SU-DHL-6 (cell line): ENCODE data around the gene HTN3.
"Not testable (repeated sequence)": the region's sequence is repeated elsewhere in the genome, so short reads cannot be mapped to it uniquely, and the experiment has no call there.

Experiments used
- H2AFZ ChIP-seq: fragments of 200-600 bp; sonication (generic); 2 replicates; pipeline ENCODE4 v1.6.1; 2014; ENCODE audit warnings: low read depth, mild to moderate bottlenecking, moderate library complexity, mixed read lengths, antibody characterized with exemption, low read length; ENCODE audit not compliant: severe bottlenecking
- H3F3A ChIP-seq: fragments of 200-600 bp; shearing (Covaris generic); 2 replicates; pipeline ENCODE4 v1.6.0; 2016; ENCODE audit warnings: antibody characterized with exemption, mild to moderate bottlenecking; ENCODE audit not compliant: insufficient read depth
- H3K27ac ChIP-seq: fragments of 200-600 bp; sonication (generic); 2 replicates; pipeline ENCODE4 v1.5.1; 2016; ENCODE audit warnings: low read depth, mild to moderate bottlenecking, low read length, moderate library complexity, mixed read lengths
- H3K27me3 ChIP-seq: fragments of 200-600 bp; sonication (generic), shearing (Covaris generic); 2 replicates; pipeline ENCODE4 v1.6.0; 2014; ENCODE audit warnings: mild to moderate bottlenecking, low read length
- H3K36me3 ChIP-seq: fragments of 200-600 bp; sonication (generic); 2 replicates; pipeline ENCODE4 v1.6.1; 2014; ENCODE audit warnings: mild to moderate bottlenecking, low read length, mixed read lengths
- H3K4me2 ChIP-seq: fragments of 300-600, 200-600 bp; shearing (Covaris generic), sonication (generic); 2 replicates; pipeline ENCODE4 v1.6.0; 2014; ENCODE audit warnings: low read length, low read depth, mild to moderate bottlenecking; ENCODE audit not compliant: poor library complexity, severe bottlenecking
- H3K4me3 ChIP-seq: fragments of 200-600 bp; sonication (generic); 2 replicates; pipeline ENCODE4 v1.5.1; 2014; ENCODE audit warnings: antibody characterized with exemption, low read length, mild to moderate bottlenecking, mixed read lengths; ENCODE audit not compliant: insufficient read depth, poor library complexity, severe bottlenecking
- H3K79me2 ChIP-seq: fragments of 200-600 bp; sonication (generic); 2 replicates; pipeline ENCODE4 v1.6.1; 2014; ENCODE audit warnings: mild to moderate bottlenecking, low read length, moderate library complexity; ENCODE audit not compliant: insufficient read depth
- H3K9ac ChIP-seq: fragments of 200-600 bp; sonication (generic); 2 replicates; pipeline ENCODE4 v1.7.0; 2014; ENCODE audit warnings: mild to moderate bottlenecking, low read length
- H3K9me2 ChIP-seq: fragments of 200-600 bp; sonication (generic); replicated peaks from 2 replicates; pipeline ENCODE4 v1.6.1; 2014; ENCODE audit warnings: low read length; ENCODE audit not compliant: insufficient read depth
- H3K9me3 ChIP-seq: fragments of 200-600 bp; sonication (generic); 2 replicates; pipeline ENCODE4 v1.6.1; 2014; ENCODE audit warnings: low read length, mixed read lengths; ENCODE audit not compliant: insufficient read depth
- H4K20me1 ChIP-seq: fragments of 200-600 bp; sonication (generic); 2 replicates; pipeline ENCODE4 v1.6.1; 2014; ENCODE audit warnings: low read depth, mild to moderate bottlenecking, antibody characterized with exemption, low read length, moderate library complexity, mixed read lengths
- CTCF ChIP-seq: fragments of 200-600 bp; sonication (generic); IDR thresholded peaks from one replicate; pipeline ENCODE4 v1.5.1; 2017; ENCODE audit warnings: antibody characterized with exemption, mild to moderate bottlenecking, low read length, moderate library complexity; ENCODE audit not compliant: insufficient read depth, poor library complexity, severe bottlenecking
- EZH2phosphoT487 ChIP-seq: fragments of 200-600 bp; sonication (generic), shearing (Covaris generic); conservative IDR thresholded peaks from 2 replicates; pipeline ENCODE4 v1.6.1; 2018; ENCODE audit warnings: mild to moderate bottlenecking, antibody characterized with exemption, low read length, moderate library complexity, mixed read lengths

Gene HTN3

GRCh38 chr4:70000711-70001110, 27.5 kb upstream of the HTN3 start:
- H4K20me1 ChIP-seq = no peaks in the 10 kb centered on the region

DNA sequence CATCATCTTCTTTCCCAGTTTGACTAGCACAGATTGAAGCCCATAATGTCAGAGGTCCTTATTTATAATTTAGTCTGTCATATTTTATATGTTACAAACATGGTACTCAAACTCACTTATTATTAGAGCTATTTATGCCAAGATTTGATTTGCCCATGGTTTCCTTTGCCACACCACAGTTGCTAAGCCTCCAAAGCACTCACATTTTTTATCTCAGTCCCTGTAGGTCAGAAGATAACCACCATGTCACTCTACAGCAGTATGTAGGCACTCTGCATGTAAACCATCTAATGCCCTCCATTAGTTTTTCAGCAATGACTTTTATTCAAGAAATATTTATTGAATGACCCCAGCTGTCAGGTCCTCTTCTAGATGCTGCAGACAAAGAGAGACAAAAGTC, 25.8 kb upstream of the HTN3 start:
- Histone ChIP-seq H3K9me3 (no peaks in the 10 kb centered on the region), H2AFZ (no peak overlapping the region), H3K36me3 (no peaks in the 10 kb centered on the region), H3K9ac (no peak overlapping the region), H4K20me1 (no peaks in the 10 kb centered on the region), H3K27ac (no peak overlapping the region), H3K4me2 (no peak overlapping the region), H3K79me2 (no peaks in the 10 kb centered on the region), H3F3A (no peaks in the 10 kb centered on the region), H3K27me3 (no peaks in the 10 kb centered on the region), H3K9me2 (no peaks in the 10 kb centered on the region), H3K4me3 (no peak overlapping the region)
- TF ChIP-seq CTCF = no peak

More at GRCh38 chr4:70000711-70001110, 27.5 kb upstream of the HTN3 start:
- no peak for TF ChIP-seq EZH2phosphoT487
- TF ChIP-seq CTCF = no peak
- no peak overlapping the region for H3K9ac ChIP-seq
- H3K36me3 ChIP-seq = no peaks in the 10 kb centered on the region
- H3K27me3 ChIP-seq = no peaks in the 10 kb centered on the region
- H3K79me2 ChIP-seq = no peaks in the 10 kb centered on the region
- no peak overlapping the region for H2AFZ ChIP-seq
- H3K9me3 ChIP-seq = no peaks in the 10 kb centered on the region
- no peaks in the 10 kb centered on the region for H3F3A ChIP-seq
- no peak overlapping the region for H3K4me2 ChIP-seq
- no peak overlapping the region for H3K4me3 ChIP-seq
- H3K27ac ChIP-seq = no peak overlapping the region
- H3K9me2 ChIP-seq = no peaks in the 10 kb centered on the region

GRCh38 chr4:70008771-70009170, 19.5 kb upstream of the HTN3 start:
- H2AFZ ChIP-seq = no peak overlapping the region
- TF ChIP-seq CTCF (no peak), EZH2phosphoT487 (no peak)

DNA sequence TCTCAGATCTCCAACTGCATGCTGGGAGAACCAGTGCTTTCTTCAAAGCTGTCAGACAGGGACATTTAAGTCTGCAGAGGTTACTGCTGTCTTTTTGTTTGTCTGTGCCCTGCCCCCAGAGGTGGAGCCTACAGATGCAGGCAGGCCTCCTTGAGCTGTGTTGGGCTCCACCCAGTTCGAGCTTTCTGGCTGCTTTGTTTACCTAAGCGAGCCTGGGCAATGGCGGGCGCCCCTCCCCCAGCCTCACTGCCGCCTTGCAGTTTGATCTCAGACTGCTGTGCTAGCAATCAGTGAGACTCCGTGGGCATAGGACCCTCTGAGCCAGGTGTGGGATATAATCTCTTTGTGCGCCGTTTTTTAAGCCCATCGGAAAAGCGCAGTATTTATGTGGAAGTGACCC, 9.3 kb upstream of the HTN3 start:
- H3K4me2 ChIP-seq, H3K79me2 ChIP-seq, H3K9ac ChIP-seq, H3K9me2 ChIP-seq, H2AFZ ChIP-seq, H3K27me3 ChIP-seq, H3K4me3 ChIP-seq, H3K27ac ChIP-seq, H3F3A ChIP-seq, H3K9me3 ChIP-seq, H4K20me1 ChIP-seq, H3K36me3 ChIP-seq: not testable (repeated sequence)

More at GRCh38 chr4:70008771-70009170, 19.5 kb upstream of the HTN3 start:
- H3K36me3 ChIP-seq = no peaks in the 10 kb centered on the region
- no peaks in the 10 kb centered on the region for H3K79me2 ChIP-seq
- no peaks in the 10 kb centered on the region for H3K9me2 ChIP-seq
- H3F3A ChIP-seq = no peaks in the 10 kb centered on the region
- H3K4me3 ChIP-seq = no peak overlapping the region
- no peak overlapping the region for H3K4me2 ChIP-seq
- H3K27me3 ChIP-seq = no peaks in the 10 kb centered on the region
- no peak overlapping the region for H3K27ac ChIP-seq
- no peaks in the 10 kb centered on the region for H4K20me1 ChIP-seq
- no peak overlapping the region for H3K9ac ChIP-seq
- no peaks in the 10 kb centered on the region for H3K9me3 ChIP-seq
